Neural crest cell (in vitro differentiated cells): ENCODE measurements around the gene LRMDA. TPM values are rescaled to one million over a fixed set of nuclear protein-coding genes. Genes with fewer than 3 reads are reported as not detected.

ENCODE experiments used
- DNase-seq: peaks from one replicate; pipeline ENCODE4 v3.0.0; 2021; ENCODE audit warnings: low read depth, mixed read lengths, low spot score
- H3K27ac Mint-ChIP-seq: one replicate; pipeline ENCODE4 v1.8.0; 2021; ENCODE audit warnings: mild to moderate bottlenecking, mixed read lengths; ENCODE audit not compliant: unreplicated experiment
- H3K27me3 Mint-ChIP-seq: 2 replicates; pipeline ENCODE4 v1.8.0; 2021; ENCODE audit warnings: low read depth, mild to moderate bottlenecking, mixed read lengths
- H3K36me3 Mint-ChIP-seq: 2 replicates; pipeline ENCODE4 v1.8.0; 2021; ENCODE audit warnings: low read depth, mild to moderate bottlenecking, mixed read lengths
- H3K4me1 Mint-ChIP-seq: 2 replicates; pipeline ENCODE4 v1.8.0; 2021; ENCODE audit warnings: mixed read lengths
- H3K4me3 Mint-ChIP-seq: one replicate; pipeline ENCODE4 v1.8.0; 2021; ENCODE audit warnings: mild to moderate bottlenecking, mixed read lengths
- H3K9me3 Mint-ChIP-seq: 2 replicates; pipeline ENCODE4 v1.8.0; 2021; ENCODE audit warnings: mixed read lengths
- total RNA-seq: library from RNA; stranded (reverse); gene quantifications from 2 replicates; pipeline ENCODE4 v1.2.1, GENCODE V29; 2021
- TF ChIP-seq, protein P1 (sequence below): fragments of 200-600 bp; sonication (generic); conservative IDR thresholded peaks from 2 replicates; pipeline ENCODE4 v1.5.0; 2021; ENCODE audit warnings: antibody characterized with exemption, mild to moderate bottlenecking

LRMDA gene
- total RNA-seq, 1 donor from 2014 or later: 3.1 TPM

DNA sequence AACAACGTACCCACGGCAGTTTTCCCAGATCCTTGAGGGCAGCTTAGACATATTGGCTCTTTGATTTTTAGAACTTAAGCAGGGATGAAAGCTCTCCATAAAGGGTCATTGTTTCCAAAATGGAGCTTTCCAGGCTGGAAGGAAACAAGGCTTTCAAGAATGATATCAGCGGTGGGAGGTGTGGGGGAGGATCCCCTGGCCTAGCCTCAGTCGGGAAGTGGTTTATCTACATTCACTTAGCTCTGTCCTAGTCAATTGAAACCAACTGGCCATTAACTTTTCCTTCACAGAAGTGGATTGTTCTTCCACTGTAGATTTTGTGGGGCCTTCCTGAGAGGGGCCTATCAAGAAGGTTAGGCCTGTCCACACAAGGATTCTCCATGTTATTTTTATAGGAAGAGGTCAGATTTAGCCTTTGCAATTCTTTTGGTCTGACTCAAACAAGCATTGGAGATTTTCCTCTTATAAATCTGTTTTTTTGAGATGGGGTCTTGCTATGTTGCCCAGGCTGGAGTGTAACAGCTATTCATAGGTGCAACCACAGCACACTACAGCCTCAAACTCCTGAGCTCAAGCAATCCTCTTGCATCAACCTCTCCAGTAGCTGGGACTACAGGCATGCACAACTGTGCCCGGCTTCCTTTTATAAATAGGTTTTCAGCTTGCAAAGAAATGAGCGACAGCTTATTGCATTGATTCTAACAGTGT is 343.5 kb downstream of the LRMDA start:
- peak overlapping the region; percentile 13 for H3K27ac Mint-ChIP-seq
- H3K9me3 Mint-ChIP-seq: no peaks in the 10 kb centered on the region
- peaks cover 2% of the 10 kb centered on the region for H3K27me3 Mint-ChIP-seq
- TF ChIP-seq, protein P1, sequence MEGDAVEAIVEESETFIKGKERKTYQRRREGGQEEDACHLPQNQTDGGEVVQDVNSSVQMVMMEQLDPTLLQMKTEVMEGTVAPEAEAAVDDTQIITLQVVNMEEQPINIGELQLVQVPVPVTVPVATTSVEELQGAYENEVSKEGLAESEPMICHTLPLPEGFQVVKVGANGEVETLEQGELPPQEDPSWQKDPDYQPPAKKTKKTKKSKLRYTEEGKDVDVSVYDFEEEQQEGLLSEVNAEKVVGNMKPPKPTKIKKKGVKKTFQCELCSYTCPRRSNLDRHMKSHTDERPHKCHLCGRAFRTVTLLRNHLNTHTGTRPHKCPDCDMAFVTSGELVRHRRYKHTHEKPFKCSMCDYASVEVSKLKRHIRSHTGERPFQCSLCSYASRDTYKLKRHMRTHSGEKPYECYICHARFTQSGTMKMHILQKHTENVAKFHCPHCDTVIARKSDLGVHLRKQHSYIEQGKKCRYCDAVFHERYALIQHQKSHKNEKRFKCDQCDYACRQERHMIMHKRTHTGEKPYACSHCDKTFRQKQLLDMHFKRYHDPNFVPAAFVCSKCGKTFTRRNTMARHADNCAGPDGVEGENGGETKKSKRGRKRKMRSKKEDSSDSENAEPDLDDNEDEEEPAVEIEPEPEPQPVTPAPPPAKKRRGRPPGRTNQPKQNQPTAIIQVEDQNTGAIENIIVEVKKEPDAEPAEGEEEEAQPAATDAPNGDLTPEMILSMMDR: no peak
- no peak overlapping the region for H3K4me3 Mint-ChIP-seq
- H3K4me1 Mint-ChIP-seq: peaks cover 16% of the 10 kb centered on the region
- no peak for DNase-seq
- no peaks in the 10 kb centered on the region for H3K36me3 Mint-ChIP-seq

DNA sequence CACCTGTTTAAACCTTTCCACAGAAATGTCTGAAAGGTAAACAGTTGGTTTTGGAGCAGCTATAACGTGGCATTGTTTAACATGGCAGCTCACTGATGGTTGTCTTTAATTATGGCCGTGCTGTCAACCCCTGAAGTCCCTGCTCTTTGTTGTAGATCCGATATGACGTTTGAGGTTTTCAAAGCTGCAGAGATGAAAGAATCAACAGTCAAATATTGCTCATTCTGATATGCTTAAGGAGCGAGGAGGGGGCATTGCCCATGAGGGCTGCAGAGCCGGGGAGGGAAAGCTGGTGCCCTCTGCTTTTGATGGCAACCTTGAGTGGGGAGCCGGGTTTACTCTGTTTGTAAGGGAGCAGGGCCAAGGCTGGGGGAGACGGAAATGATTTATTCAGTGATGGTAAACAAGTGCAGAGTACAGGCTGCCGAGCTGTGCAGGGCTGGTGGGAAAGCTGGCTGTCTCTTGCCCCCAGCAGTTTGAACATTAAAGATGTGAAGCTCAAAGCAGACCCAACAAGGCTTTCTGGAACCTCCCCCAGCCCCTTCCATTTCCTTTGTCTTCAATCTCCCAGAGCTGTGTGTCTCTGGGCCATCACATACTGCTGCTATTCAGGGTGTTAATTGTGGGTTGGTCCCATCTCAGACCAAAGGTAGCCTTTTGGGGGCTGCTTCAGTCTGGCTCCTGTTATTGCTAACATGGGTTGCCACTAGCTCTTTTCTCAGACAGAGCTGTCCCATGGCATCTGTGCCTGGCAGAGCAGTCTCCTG is 345.5 kb downstream of the LRMDA start:
- DNase-seq: no peak
- peaks cover 13% of the 10 kb centered on the region for H3K27me3 Mint-ChIP-seq
- H3K4me3 Mint-ChIP-seq: no peak overlapping the region
- H3K4me1 Mint-ChIP-seq: peaks cover 16% of the 10 kb centered on the region
- H3K36me3 Mint-ChIP-seq: no peaks in the 10 kb centered on the region
- no peaks in the 10 kb centered on the region for H3K9me3 Mint-ChIP-seq
- TF ChIP-seq, protein P1: no peak
- no peak overlapping the region for H3K27ac Mint-ChIP-seq

DNA sequence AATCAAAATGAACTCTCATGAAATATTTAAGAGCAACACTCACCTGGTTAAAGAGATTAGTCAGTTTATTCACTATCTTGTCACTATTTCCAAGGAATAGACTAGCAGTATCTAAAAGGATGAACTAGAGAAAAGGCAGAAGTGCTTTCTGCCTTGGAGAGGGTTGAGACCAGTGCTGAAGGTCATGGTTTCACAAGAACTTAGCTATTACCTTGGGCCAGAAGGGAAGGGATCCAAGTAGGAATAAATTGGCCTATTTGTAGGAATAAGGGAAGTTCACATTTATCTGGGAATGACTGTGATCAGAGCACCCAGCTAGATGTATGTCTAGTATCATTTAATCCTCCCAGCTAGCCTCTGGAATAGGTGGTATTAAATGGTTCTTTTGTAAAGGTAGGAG is 347.2 kb downstream of the LRMDA start:
- no peaks in the 10 kb centered on the region for H3K9me3 Mint-ChIP-seq
- TF ChIP-seq, protein P1: no peak
- H3K27ac Mint-ChIP-seq: no peak overlapping the region

DNA sequence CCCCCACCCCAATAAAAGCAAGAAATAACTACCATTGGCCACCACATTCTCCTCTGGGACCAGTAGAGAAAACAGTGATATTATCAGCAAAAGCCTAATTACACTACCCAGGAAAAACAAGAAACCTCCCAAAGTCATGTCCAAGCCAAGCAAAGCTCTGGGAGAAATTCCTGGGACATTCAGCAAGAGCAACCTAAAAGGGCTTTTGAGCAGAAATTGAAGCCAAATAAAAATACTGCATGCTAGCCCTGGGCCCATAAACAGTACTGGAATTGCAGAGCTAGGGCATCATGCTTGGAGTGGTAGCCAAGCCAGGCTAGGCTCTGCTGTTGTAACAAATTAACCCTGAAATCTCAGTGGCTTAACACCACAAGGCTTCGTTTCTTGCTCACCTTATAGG is 347.9 kb downstream of the LRMDA start:
- H3K4me3 Mint-ChIP-seq: no peak overlapping the region
- peaks cover 22% of the 10 kb centered on the region for H3K27me3 Mint-ChIP-seq
- H3K36me3 Mint-ChIP-seq: no peaks in the 10 kb centered on the region
- TF ChIP-seq, protein P1: no peak
- H3K9me3 Mint-ChIP-seq: no peaks in the 10 kb centered on the region
- no peak for DNase-seq
- peaks cover 21% of the 10 kb centered on the region for H3K4me1 Mint-ChIP-seq
- H3K27ac Mint-ChIP-seq: no peak overlapping the region

More for the DNA sequence above, 347.2 kb downstream of the LRMDA start:
- no peak for DNase-seq
- H3K4me1 Mint-ChIP-seq: peaks cover 24% of the 10 kb centered on the region
- H3K27me3 Mint-ChIP-seq: peaks cover 21% of the 10 kb centered on the region
- no peak overlapping the region for H3K4me3 Mint-ChIP-seq
- no peaks in the 10 kb centered on the region for H3K36me3 Mint-ChIP-seq

DNA sequence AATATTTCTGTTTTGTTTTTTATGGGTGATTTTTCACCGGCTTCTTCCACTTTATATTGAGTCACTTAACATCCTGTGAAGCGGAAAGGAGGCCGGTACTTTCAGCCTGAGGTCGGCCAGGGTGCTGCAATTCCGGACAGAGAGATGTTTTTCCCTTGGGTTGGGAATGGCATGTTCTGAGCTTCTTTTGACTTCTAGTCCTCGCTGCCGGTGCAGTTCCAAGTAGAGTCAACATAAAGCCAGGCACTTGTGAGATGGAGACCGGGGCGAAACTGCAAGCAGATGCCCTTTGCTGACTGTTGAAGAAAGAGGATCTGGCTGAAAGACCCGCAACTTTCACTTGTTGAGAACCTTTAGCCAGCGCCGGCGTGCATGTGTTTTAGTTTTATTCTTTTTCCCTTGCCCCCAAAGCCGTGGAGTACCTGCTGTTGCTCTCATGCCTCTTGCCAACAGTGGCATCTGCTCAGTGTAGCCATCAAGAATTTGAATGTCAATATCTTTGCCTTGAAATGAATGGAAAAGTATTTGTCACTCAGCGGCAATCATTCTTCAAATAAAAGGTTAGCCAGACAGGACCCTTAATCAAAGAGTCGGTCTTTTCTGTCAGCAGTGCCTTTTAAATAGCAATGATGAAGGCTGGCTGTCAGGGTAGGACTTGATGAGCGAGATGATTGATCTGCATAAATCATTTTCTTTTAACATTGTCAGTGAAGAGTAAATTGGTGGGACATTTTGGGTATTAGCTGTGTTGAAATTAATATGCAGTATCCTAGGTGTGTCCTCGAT is 351.2 kb downstream of the LRMDA start:
- no peaks in the 10 kb centered on the region for H3K9me3 Mint-ChIP-seq
- H3K36me3 Mint-ChIP-seq: no peaks in the 10 kb centered on the region
- no peak for DNase-seq
- TF ChIP-seq, protein P1: no peak
- H3K27me3 Mint-ChIP-seq: peaks cover 26% of the 10 kb centered on the region
- peaks cover 10% of the 10 kb centered on the region for H3K4me1 Mint-ChIP-seq
- no peak overlapping the region for H3K27ac Mint-ChIP-seq
- no peak overlapping the region for H3K4me3 Mint-ChIP-seq
